GM21737 (cell line): ENCODE data around the gene CHI3L2.

Experiments
- ATAC-seq: cut with Tn5 transposase; IDR thresholded peaks from one replicate; pipeline ENCODE4 v1.9.1; 2021; ENCODE audit warnings: mild to moderate bottlenecking, moderate library complexity; ENCODE audit not compliant: unreplicated experiment

Gene CHI3L2

GRCh38 chr1:111218701-111219556 lies 8.6 kb upstream of the CHI3L2 start:
- no peak for ATAC-seq

GRCh38 chr1:111219557-111220286 lies 7.8 kb upstream of the CHI3L2 start:
- ATAC-seq = peak; percentile 26

- ATAC-seq = no peak
Measured at GRCh38 chr1:111220302-111220890, 7.1 kb upstream of the CHI3L2 start.

- ATAC-seq = no peak
Measured at GRCh38 chr1:111221276-111221632, 6.3 kb upstream of the CHI3L2 start.

- peak; percentile 52 for ATAC-seq
Measured at GRCh38 chr1:111221633-111222291, 5.8 kb upstream of the CHI3L2 start.

DNA sequence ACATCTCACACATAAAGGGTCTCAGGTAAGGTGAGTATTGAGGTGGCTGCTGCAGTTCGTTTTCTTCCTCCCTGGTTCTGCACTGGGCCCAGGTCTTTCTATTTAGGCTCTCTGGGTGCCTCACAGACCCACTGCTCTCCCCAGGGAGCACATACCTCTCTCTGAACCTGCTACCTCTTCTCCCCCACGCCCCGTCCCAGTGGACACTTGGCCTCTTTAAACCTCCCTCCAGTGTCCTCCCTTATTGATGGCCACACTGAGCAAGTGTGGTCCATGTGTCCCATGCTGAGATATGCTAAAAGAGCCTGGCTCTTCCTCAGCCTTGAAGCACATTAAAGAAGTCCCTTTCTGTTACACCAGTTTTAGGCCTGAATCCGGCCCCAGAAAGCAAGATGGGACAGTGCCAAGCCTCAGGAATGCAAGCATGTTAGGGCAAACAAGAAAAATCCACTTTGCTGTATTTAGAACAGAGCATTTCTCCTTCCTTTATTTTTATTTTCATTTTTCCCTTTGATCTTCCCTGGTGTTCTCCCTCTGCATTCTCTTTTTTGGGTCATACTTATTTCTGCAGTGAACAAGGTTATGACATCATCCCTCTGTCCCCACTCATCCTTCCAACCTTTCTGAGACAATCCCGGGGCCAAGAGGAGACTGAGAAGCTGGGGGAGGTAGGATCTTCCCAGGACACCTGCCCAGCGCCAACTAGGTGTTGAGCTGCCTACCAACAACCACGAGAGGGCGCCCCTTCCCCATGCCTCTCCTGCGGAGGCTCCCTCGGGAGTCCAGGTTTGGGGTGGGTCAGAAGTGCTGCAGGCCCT lies 5.0 kb upstream of the CHI3L2 start:
- peak; percentile 32 for ATAC-seq

DNA sequence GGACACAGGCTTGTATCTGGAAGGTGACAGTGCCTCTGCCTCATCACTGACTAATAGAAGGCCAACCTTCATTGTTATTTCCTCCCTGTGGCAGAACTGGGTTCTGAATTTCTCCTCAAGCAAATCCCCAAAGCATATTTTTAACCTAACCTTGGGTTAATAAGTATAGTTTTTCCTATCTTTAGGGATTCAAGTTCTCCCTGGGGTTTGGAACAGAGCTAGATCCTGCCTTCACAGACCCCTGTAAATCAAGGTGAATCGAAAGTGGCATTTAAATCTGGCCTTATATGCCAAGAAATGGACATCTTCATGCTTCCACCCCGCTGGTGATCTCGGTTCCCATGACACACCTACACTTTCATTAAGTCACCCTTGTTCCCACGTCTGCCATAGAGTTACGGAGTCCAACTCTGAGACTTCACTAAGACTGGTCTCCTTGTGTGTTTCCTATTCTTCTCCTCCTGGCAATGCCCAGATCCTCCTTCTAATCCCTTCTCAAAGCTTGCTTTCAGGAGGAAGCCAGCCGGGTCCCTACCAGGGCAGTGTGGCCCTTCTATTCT lies 4.3 kb upstream of the CHI3L2 start:
- no peak for ATAC-seq

DNA sequence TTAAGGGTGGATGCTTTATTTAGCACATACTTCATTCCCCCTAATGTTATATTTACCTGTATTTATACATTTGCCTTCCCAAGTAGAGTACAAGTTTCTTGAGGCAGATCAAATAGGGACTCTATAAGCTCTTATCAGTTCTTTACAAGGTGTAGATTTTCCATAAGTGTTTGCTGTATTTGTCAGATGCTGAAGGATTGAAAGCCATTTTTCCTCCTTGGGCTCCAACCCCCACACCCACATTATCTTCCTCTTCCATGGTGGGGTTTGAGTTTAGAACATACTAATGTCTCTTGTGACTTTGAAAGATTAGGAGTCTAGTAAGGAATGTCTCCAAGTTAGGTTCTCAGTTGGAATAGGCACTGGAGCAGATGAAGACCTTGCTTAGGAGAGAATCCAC lies 2.4 kb upstream of the CHI3L2 start:
- no peak for ATAC-seq

- ATAC-seq = no peak
Measured at GRCh38 chr1:111225717-111226400, 1.7 kb upstream of the CHI3L2 start.

- no peak for ATAC-seq
Measured at GRCh38 chr1:111227851-111228747, 586 bp downstream of the CHI3L2 start.

DNA sequence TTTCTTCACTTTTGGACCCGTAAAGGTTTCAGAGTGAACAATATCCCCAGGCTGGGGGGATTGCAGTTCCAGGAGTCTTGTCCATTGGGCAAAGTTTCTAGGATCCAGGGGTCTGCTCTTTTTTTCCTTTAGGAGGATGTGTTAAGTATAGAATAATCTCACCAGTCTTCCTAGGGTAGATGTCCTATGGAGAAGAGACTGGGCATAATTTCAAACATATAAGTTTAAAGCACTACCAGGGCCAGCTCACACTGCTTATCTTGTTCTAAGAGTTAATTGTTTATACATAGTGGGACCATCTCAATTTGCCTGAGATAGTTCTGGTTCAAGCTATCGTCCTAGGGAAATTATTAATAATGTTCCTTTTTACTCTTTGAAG lies 1.2 kb downstream of the CHI3L2 start:
- ATAC-seq = no peak

DNA sequence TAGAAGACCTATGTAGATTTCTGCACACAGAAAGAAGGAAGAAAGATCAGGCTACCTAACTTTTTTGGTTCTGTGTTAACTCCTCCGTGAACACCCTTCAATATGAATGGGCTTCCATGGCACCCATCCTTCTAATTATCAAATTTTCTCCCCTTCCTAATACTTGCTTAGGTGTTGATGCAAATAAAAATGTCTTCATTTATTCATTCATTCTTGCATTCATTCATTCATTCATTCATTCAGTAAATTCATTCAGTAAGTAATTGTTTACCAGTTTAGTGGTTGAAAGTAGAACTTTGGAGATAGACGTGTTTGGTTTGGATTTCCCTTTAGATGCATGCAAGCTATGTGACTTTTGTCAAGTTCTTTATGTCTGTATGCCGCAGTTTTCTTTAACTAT lies 4.6 kb downstream of the CHI3L2 start:
- ATAC-seq = no peak

- no peak for ATAC-seq
Measured at GRCh38 chr1:111234258-111234657, 6.7 kb downstream of the CHI3L2 start.

GRCh38 chr1:111234866-111235265 lies 7.4 kb downstream of the CHI3L2 start:
- ATAC-seq = no peak

GRCh38 chr1:111236379-111236778 lies 8.9 kb downstream of the CHI3L2 start:
- no peak for ATAC-seq

DNA sequence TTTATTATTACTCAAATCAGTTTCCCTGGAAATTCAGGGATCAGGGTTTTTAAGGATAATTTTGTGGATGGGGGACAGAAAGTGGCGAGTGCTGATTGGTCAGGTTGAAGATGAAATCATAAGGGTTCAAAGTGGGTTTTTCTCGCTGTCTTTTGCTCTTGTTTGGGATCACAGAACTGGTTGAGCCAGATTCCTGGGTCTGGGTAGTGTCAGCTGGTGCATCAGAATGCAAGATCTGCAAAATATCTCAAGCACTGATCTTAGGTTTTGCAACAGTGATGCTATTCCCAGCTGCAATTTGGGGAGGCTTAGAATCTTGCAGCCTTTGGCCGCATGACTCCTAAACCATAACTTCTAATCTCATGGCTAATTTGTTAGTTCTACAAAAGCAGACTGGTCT lies 9.3 kb downstream of the CHI3L2 start:
- no peak for ATAC-seq

GRCh38 chr1:111238056-111238795 lies 10.7 kb downstream of the CHI3L2 start:
- ATAC-seq = no peak

DNA sequence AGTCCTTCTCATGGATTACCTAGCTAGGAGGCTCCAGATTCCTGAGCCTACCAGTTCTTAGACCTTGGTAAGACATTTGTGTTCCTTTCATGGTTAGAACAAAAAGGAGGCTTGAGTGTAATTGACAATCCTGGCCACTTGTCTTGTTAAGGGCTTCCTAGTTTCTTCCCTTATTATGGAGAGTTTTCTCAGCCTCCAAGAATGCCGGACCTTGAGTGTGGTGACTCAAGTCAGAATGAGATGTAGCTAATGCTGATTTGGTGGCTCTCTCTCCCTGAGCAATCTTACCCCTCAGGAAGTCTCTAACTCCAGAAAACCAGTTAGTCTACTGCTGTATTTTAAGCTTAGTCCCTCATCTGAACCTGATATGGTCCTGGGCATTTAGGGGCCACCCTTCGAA lies 14.3 kb downstream of the CHI3L2 start:
- no peak for ATAC-seq
